ENCODE results near the gene CYP3A5. TPM values are rescaled to one million over a fixed set of nuclear protein-coding genes. Genes with fewer than 3 reads are reported as not detected.

The CYP3A5 gene
- total and polyA plus RNA-seq, 2 of the 4 experiments (the other 2 are of a cell fraction): not detected

DNA sequence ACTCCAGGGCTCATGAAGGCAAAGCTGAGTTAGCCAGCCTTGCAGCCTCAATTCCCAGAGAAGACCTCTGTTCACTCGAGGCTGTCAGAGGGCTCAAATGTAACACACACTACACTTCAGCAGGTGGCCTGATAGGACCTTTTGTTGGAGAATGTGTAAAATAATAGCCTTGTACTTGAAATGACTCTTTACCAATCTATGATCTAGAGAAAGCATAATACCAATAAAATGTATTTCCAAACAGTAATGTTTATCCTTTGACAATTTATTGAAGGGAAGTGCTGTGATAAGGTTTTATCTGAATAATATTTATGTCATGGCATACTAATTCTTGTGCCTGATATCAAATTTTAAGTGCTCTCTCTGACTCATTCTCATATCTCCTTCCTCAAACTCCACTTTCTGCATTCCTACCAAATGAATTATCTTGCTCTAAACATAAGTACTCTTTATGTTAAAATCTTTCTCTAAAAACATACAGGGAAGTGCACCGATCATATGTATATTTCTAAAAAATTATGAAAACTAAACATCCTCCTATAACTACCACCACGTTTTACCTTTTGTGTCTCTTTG is 34.3 kb upstream of the CYP3A5 start:
- Histone ChIP-seq H3K79me1 (ENCODE audit: low read depth in 1 of 2, low read length in 2 of 2) (no peaks in the 10 kb centered on the region), H3K9me1 (ENCODE audit: insufficient read depth, low read length) (no peaks in the 10 kb centered on the region), H2AK5ac (ENCODE audit: low read depth, low read length) (no peak overlapping the region), H2BK120ac (ENCODE audit: low read depth, low read length) (no peak overlapping the region), H2BK5ac (ENCODE audit: low read depth, low read length, poor library complexity, severe bottlenecking) (no peak overlapping the region), H3K4me2 (ENCODE audit: low read depth, low read length) (no peak overlapping the region), H3K27ac (ENCODE audit: insufficient read depth, low read length) (no peak overlapping the region), H4K8ac (ENCODE audit: low read depth in 2 of 2, low read length in 2 of 2) (no peak overlapping the region), H3K56ac (ENCODE audit: extremely low read depth, insufficient read depth, low read length) (no peak overlapping the region), H3K18ac (ENCODE audit: low read depth, low read length) (no peak overlapping the region), H3K27me3 (ENCODE audit: control insufficient read depth, insufficient read depth, low read length) (no peaks in the 10 kb centered on the region; the same call in 1 of the 2 replicates), H4K91ac (ENCODE audit: insufficient read depth, low read depth, low read length) (no peak overlapping the region), H3K36me3 (ENCODE audit: control insufficient read depth, insufficient read depth, low read length) (no peaks in the 10 kb centered on the region), H2AFZ (replicated peaks; ENCODE audit: low read length, poor library complexity) (no peak overlapping the region), H2AK9ac (replicated peaks; ENCODE audit: low read depth, low read length, poor library complexity) (no peak overlapping the region), H3K23ac (ENCODE audit: low read depth, low read length) (no peak overlapping the region), H3K4me1 (ENCODE audit: control insufficient read depth, insufficient read depth, low read length) (no peaks in the 10 kb centered on the region), H3K9ac (ENCODE audit: low read depth, low read length) (no peak overlapping the region), H4K5ac (ENCODE audit: low read depth, low read length) (no peak overlapping the region), H3K9me3 (ENCODE audit: control insufficient read depth, insufficient read depth, low read length) (no peaks in the 10 kb centered on the region), H3K4ac (ENCODE audit: low read depth, low read length) (no peak overlapping the region), H2BK20ac (ENCODE audit: low read depth, low read length) (no peak overlapping the region), H4K20me1 (ENCODE audit: insufficient read depth, low read length) (no peaks in the 10 kb centered on the region), H3K4me3 (ENCODE audit: insufficient read depth, low read depth, low read length) (no peak overlapping the region), H2BK15ac (ENCODE audit: low read depth, low read length) (no peak overlapping the region), H3K14ac (replicated peaks; ENCODE audit: low read depth, low read length) (no peak overlapping the region)
- ATAC-seq (ENCODE audit: low read depth): 0 out of 2 replicates have a peak, but pooled peaks have one; percentile 21
- ChIA-PET POLR2A (ENCODE audit: unreplicated experiment) (no interaction called here), CTCF (no interaction called here)
- no TSS peak for BruUV-seq (replicated peaks)
- WGBS, 2 experiments (ENCODE audit: extremely low coverage in 2 of 2, insufficient read length in 1 of 2): no CpG with 5 or more reads among the region's 3 CpGs
- TF ChIP-seq RCOR1 (IDR thresholded peaks at IDR 0.05; ENCODE audit: insufficient replicate concordance, low read length) (no peak), MAZ (IDR thresholded peaks at IDR 0.05; ENCODE audit: borderline replicate concordance, low read depth, low read length) (no peak), RAD21 (IDR thresholded peaks at IDR 0.05; ENCODE audit: low read length) (no peak), RFX5 (IDR thresholded peaks at IDR 0.05; ENCODE audit: low read depth, low read length) (no peak), CHD1 (IDR thresholded peaks at IDR 0.05; ENCODE audit: low read depth, low read length) (no peak), NFE2L2 (IDR thresholded peaks at IDR 0.05; ENCODE audit: low read depth, low read length) (no peak), FOS (IDR thresholded peaks at IDR 0.05; ENCODE audit: low read depth, low read length) (no peak), CEBPB (IDR thresholded peaks at IDR 0.05; ENCODE audit: low read depth, low read length) (no peak), POLR2A (IDR thresholded peaks at IDR 0.05; ENCODE audit: low read depth, low read length) (no peak)
- TF ChIP-seq, protein P1, sequence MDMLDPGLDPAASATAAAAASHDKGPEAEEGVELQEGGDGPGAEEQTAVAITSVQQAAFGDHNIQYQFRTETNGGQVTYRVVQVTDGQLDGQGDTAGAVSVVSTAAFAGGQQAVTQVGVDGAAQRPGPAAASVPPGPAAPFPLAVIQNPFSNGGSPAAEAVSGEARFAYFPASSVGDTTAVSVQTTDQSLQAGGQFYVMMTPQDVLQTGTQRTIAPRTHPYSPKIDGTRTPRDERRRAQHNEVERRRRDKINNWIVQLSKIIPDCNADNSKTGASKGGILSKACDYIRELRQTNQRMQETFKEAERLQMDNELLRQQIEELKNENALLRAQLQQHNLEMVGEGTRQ (IDR thresholded peaks at IDR 0.05; ENCODE audit: low read depth, low read length): no peak
- TF ChIP-seq, protein P2, sequence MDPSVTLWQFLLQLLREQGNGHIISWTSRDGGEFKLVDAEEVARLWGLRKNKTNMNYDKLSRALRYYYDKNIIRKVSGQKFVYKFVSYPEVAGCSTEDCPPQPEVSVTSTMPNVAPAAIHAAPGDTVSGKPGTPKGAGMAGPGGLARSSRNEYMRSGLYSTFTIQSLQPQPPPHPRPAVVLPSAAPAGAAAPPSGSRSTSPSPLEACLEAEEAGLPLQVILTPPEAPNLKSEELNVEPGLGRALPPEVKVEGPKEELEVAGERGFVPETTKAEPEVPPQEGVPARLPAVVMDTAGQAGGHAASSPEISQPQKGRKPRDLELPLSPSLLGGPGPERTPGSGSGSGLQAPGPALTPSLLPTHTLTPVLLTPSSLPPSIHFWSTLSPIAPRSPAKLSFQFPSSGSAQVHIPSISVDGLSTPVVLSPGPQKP (IDR thresholded peaks at IDR 0.05; ENCODE audit: borderline replicate concordance, low read depth, low read length): no peak
- dilution Hi-C loops (cut with HindIII; ENCODE audit: low sequenced_read_pairs, unreplicated experiment): no loop called here
- in situ Hi-C loops (cut with MboI; ENCODE audit: low sequenced_read_pairs): no loop called here
- DNase-seq: peak; percentile 11
- intact Hi-C loops (cut with micrococcal nuclease): no loop called here

Measured in IMR-90 (cell line).